IPS-18c (cell line): ENCODE data around the gene NEDD4L.

Source experiments
- H3K4me3 ChIP-seq: 2 replicates; pipeline ENCODE4 v1.7.0; 2013; ENCODE audit warnings: low read depth, mild to moderate bottlenecking, low read length, moderate library complexity; ENCODE audit not compliant: insufficient read depth
- H3K9me3 ChIP-seq: one replicate; pipeline ENCODE4 v1.6.1; 2013; ENCODE audit warnings: mild to moderate bottlenecking, low read length, moderate library complexity; ENCODE audit not compliant: control insufficient read depth, insufficient read depth

The NEDD4L gene

DNA sequence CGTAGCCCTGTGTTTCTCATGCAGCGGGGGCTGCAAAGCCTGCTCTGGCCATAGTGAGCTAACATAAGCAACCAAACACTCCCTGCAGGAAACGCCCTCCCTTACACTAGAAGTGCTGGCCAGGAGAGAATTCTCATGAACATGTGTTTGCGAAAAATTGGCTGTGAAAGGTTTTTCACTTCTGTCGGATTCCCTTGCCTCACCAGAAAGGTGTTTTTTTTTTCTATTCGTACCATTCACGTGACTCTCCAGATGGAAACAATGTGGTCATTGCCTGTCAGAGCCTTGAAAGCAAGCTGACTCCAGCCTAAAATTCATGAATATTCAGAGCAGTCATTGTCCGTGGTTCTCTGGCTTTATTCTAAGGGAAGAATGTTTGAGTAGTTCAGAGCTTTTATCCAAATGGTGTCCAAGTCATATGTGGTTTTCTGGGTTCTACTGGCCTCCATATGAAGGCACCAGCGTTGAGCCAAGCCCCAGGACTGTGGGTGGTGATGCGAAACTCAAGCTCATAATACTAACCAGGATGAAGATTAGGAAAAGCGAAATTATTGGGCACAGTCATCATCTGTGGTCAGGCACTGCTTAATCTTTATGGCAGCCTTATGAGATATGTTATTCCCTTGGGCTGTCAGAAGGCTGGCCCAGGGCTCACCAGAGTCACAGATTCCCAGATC lies 348.4 kb downstream of the NEDD4L start:
- Histone ChIP-seq H3K4me3 (no peak overlapping the region), H3K9me3 (no peaks in the 10 kb centered on the region)

DNA sequence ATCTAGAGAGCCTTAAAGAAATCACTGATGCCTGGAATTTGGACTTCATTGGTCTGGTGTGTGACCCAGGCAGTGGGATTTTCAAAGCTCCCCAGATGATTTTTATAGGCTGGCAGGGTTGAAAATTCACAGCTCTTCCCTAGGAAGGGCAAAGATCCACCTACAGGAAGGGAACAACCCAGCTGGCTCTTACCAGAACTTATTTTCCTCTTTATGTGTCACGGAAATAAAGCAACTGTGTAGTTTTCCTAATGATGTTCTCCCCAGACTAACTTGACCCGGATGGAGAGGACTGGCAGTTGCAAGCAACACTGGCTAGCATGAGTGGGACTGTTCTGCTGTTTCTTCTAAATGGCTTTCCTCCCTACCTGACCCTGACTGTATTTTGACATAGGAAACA lies 349.3 kb downstream of the NEDD4L start:
- Histone ChIP-seq H3K4me3 (no peak overlapping the region), H3K9me3 (no peaks in the 10 kb centered on the region)

DNA sequence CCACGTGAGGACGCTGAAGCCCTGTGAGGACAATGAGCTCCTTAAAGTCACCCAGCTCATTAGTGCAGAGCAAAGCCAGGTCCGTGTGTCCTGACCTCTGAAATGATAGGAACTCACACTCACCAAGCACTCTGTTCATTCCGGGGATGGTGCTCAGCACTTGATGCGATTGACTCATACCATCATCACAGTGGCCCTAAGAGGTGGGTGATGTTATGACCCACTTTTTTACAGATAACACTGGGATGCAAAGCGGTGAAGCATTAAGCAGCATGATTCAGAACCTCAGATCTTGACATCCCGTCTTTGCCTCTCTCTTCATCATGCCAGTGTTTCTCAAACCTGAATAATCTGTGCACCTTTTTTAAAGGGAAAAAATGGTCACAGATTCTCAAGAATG lies 350.0 kb downstream of the NEDD4L start:
- Histone ChIP-seq H3K4me3 (no peak overlapping the region), H3K9me3 (no peaks in the 10 kb centered on the region)

DNA sequence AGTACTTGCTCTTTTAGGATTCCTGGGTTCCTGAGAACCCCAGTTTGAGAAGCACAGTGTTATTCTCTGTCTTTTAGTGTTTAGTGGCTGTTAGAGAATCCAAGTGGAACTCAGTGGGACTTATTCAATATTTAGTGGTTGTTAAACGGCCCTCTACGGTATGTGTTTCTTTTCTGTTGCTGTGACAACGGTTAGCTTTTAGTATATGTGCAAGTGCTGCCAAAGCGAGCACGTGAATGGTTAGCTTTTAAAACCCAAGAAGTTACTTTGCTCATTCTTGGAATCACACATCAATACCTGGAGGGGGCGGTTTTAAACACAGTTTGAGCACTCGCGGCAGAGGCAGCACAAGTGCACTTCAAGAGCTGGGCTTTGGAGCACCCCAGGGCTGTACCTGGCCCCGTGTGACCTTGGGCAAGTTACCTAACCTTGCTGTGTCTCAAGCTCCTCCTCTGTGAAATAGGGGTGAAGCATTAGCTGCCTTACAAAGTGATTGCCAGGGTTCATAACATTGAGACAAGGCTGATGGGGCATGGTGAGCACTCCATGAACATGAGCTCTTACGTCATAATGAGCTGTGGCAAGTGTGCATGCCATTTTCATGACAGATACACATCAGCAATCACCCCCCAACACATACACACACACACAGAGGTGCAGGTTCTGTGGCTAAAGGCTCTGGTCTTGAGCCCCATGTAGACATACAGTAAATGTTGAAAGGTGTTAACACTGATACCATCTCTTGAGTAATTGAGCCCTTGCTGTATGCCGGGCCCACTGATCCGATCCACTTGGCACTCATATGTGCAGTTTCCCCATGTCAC lies 350.8 kb downstream of the NEDD4L start:
- Histone ChIP-seq H3K9me3 (no peaks in the 10 kb centered on the region), H3K4me3 (no peak overlapping the region)

DNA sequence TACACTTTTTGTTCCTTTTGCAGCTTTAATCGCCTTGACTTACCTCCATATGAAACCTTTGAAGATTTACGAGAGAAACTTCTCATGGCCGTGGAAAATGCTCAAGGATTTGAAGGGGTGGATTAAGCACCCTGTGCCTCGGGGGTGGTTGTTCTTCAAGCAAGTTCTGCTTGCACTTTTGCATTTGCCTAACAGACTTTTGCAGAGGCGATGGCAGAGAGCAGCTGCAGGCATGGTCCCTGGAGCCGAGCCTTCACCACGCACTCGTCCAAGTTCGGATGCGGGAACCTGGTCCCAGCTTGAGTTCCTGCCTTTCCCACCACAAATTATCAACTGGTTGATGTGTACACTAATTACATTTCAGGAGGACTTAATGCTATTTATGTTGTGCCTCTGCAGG lies 352.1 kb downstream of the NEDD4L start:
- no peaks in the 10 kb centered on the region for H3K9me3 ChIP-seq

DNA sequence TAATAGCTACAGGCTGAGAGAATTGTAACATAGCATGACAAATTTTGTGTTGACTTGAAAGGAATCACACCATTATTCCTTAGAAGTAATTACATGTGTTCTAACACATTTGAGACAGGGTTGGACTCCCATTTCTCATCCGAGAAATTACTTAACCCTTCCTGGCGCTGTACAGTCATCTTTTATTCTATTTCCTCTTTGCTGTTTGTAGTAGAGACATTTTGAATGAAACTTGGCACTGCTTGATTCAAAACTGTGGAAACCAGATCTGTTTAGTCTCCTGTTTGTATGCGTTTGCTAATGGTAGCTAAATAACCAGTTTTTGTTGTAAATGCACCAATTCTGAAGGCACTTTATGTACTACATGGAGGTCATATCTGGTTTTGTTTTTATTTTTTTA lies 352.9 kb downstream of the NEDD4L start:
- Histone ChIP-seq H3K4me3 (no peak overlapping the region), H3K9me3 (no peaks in the 10 kb centered on the region)

More for the DNA sequence above, 352.1 kb downstream of the NEDD4L start:
- no peak overlapping the region for H3K4me3 ChIP-seq

GRCh38 chr18:58397385-58398132 lies 353.5 kb downstream of the NEDD4L start:
- H3K4me3 ChIP-seq = no peak overlapping the region
- H3K9me3 ChIP-seq = no peaks in the 10 kb centered on the region

DNA sequence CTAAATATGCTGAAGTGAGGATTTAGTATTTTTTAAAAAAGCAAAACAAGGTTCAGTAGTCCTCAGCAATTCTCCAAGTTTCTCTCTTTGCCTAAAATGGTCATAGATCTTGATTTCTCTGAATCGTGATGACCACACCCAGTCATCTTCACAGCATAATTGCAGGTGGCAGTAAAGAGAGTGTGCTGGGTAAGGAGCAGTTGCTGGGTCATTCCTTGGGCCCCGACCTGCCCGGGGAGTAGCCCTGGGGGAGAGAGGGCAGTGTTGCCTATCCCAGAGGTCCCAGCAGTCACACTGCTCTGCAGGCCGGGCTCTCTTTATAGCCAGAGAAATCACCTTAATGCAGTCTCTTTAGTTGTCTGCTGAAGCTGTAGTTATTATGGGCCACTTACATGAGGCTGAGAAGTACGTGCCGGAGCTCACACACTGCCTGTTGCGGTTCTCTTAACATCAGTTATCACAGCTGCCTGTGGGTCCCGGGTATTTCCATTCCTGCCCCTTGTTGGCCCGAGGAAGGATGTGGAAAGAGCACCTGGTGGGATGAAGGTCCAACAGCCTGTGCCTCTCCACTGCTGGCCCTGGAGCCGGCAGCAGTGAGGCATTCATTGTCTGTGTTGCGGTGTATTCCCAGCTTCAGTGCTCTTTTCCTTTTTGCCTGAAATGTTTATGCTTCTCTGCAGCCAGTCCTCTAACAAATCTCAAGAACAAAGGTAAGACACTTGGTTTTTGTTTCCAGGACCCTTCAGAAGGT lies 354.8 kb downstream of the NEDD4L start:
- H3K9me3 ChIP-seq = no peaks in the 10 kb centered on the region
- H3K4me3 ChIP-seq = no peak overlapping the region

- Histone ChIP-seq H3K4me3 (no peak overlapping the region), H3K9me3 (no peaks in the 10 kb centered on the region)
Observed at GRCh38 chr18:58400331-58400870, 356.4 kb downstream of the NEDD4L start.

- Histone ChIP-seq H3K4me3 (no peak overlapping the region), H3K9me3 (no peaks in the 10 kb centered on the region)
Observed at GRCh38 chr18:58401191-58401590, 357.2 kb downstream of the NEDD4L start.

GRCh38 chr18:58402247-58402646 lies 358.2 kb downstream of the NEDD4L start:
- H3K4me3 ChIP-seq = no peak overlapping the region
- H3K9me3 ChIP-seq = no peaks in the 10 kb centered on the region

DNA sequence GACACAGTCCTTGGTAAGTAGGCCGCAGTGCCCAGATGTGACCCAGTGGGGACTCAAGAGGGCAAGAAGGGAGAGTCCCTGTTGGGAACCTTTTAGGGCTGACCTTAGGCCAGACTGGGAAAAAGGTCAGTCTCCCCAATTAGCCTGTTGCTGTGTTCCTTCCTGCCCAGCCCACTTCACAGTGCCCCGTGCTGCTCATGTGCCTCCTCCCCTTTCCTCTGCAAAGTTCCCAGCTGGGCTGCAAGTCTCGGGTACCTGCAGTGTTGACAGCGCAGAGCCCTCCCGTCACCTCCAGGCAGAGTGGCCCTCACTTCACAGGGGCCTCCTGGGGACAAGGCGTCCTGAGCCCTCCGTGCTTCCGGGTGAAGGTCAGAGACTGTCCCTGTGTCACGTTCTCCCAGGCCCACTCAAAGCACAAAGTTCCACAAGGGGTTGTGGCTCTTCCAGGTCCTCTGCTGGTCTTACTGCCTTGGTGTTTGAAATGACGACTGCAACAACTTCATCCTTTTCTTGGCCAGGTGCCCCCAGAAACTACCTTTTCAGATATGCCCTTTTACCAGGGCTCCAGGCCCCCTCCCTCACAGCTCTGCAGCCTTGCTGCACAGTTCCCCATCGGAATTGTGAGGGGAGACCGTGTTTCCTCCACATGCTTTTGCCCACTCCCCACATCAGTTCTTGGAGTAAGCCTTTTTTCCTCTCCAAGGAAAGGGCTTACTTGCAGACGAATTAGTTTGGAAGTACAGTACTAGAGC lies 359.1 kb downstream of the NEDD4L start:
- H3K4me3 ChIP-seq = no peak overlapping the region
- no peaks in the 10 kb centered on the region for H3K9me3 ChIP-seq

GRCh38 chr18:58403799-58404455 lies 359.9 kb downstream of the NEDD4L start:
- Histone ChIP-seq H3K9me3 (no peaks in the 10 kb centered on the region), H3K4me3 (no peak overlapping the region)

GRCh38 chr18:58405107-58405898 lies 361.3 kb downstream of the NEDD4L start:
- no peak overlapping the region for H3K4me3 ChIP-seq
- H3K9me3 ChIP-seq = no peaks in the 10 kb centered on the region

- Histone ChIP-seq H3K9me3 (no peaks in the 10 kb centered on the region), H3K4me3 (no peak overlapping the region)
Observed at GRCh38 chr18:58407263-58407648, 363.2 kb downstream of the NEDD4L start.
